ENCODE results near the gene SLC39A7. TPM values are rescaled to one million over a fixed set of nuclear protein-coding genes. Genes with fewer than 3 reads are reported as not detected.

The SLC39A7 gene
- total RNA-seq, 2 donors from 2014 or later = 170 to 212 TPM

GRCh38 chr6:33251395-33252012 is 50.8 kb downstream of the SLC39A7 start:
- Histone ChIP-seq H3K9me3 (no peaks in the 10 kb centered on the region), H3K9ac (ENCODE audit: low read depth in 2 of 2, low read length in 2 of 2) (no peak overlapping the region)

GRCh38 chr6:33252759-33253158 is 52.1 kb downstream of the SLC39A7 start:
- Histone ChIP-seq H3K9me3 (no peaks in the 10 kb centered on the region), H3K4me1 (peaks cover 5% of the 10 kb centered on the region), H3K9ac (ENCODE audit: low read depth in 2 of 2, low read length in 2 of 2) (no peak overlapping the region), H3K27me3 (no peaks in the 10 kb centered on the region), H3K27ac (no peak overlapping the region), H3K4me3 (no peak overlapping the region), H3K36me3 (no peaks in the 10 kb centered on the region)
- intact Hi-C loops (cut with DNase I) = no loop called here
- no peak for DNase-seq
- TF ChIP-seq, protein P1, sequence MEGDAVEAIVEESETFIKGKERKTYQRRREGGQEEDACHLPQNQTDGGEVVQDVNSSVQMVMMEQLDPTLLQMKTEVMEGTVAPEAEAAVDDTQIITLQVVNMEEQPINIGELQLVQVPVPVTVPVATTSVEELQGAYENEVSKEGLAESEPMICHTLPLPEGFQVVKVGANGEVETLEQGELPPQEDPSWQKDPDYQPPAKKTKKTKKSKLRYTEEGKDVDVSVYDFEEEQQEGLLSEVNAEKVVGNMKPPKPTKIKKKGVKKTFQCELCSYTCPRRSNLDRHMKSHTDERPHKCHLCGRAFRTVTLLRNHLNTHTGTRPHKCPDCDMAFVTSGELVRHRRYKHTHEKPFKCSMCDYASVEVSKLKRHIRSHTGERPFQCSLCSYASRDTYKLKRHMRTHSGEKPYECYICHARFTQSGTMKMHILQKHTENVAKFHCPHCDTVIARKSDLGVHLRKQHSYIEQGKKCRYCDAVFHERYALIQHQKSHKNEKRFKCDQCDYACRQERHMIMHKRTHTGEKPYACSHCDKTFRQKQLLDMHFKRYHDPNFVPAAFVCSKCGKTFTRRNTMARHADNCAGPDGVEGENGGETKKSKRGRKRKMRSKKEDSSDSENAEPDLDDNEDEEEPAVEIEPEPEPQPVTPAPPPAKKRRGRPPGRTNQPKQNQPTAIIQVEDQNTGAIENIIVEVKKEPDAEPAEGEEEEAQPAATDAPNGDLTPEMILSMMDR (IDR thresholded peaks at IDR 0.05) = no peak

More at GRCh38 chr6:33251395-33252012, 50.8 kb downstream of the SLC39A7 start:
- intact Hi-C loops (cut with DNase I) = no loop called here
- H3K27me3 ChIP-seq = no peaks in the 10 kb centered on the region
- H3K36me3 ChIP-seq = no peaks in the 10 kb centered on the region
- H3K4me1 ChIP-seq = peaks cover 5% of the 10 kb centered on the region
- H3K4me3 ChIP-seq = no peak overlapping the region
- TF ChIP-seq, protein P1 (IDR thresholded peaks at IDR 0.05) = no peak
- H3K27ac ChIP-seq = no peak overlapping the region
- DNase-seq = no peak

Small RNAs within 50 kb of the gene (microRNA-seq; reads per million reads assigned to microRNA genes)
- gene MIR219A1 = 3.3 reads per million

Other genes with a start within 250 kb of the SLC39A7 start
- gene HLA-DMA, start 247.8 kb upstream of the SLC39A7 start, total RNA-seq = 10 to 100 TPM; 14.5 to 26.1 TPM
- gene BRD2, start 232.3 kb upstream of the SLC39A7 start, total RNA-seq = 100 to 1,000 TPM; 149 to 167 TPM
- gene HLA-DOA, start 191.3 kb upstream of the SLC39A7 start, total RNA-seq = 1 to 10 TPM; 1.6 to 4.3 TPM
- 10 to 100 TPM; 18.7 to 58.7 TPM for gene HLA-DPA1, start 127.2 kb upstream of the SLC39A7 start, total RNA-seq
- 10 to 100 TPM; 21.3 to 53.5 TPM for gene HLA-DPB1, start 124.9 kb upstream of the SLC39A7 start, total RNA-seq
- under 1 TPM; 0.13 to 0.44 TPM for gene COL11A2, start 8.4 kb upstream of the SLC39A7 start, total RNA-seq
- 10 to 100 TPM; 33.4 to 36.3 TPM for gene RXRB, start 202 bp upstream of the SLC39A7 start, total RNA-seq
- gene HSD17B8, start 3.8 kb downstream of the SLC39A7 start, total RNA-seq = 10 to 100 TPM; 13.0 to 23.7 TPM
- gene RING1, start 7.6 kb downstream of the SLC39A7 start, total RNA-seq = 10 to 100 TPM; 24.8 to 30.9 TPM
- gene VPS52, start 71.0 kb downstream of the SLC39A7 start, total RNA-seq = 10 to 100 TPM; 48.4 to 73.2 TPM
- 1,000 to 10,000 TPM; 1,996 to 2,041 TPM for gene RPS18, start 71.2 kb downstream of the SLC39A7 start, total RNA-seq
- gene B3GALT4, start 76.3 kb downstream of the SLC39A7 start, total RNA-seq = 10 to 100 TPM; 22.0 to 26.4 TPM
- gene WDR46, start 88.4 kb downstream of the SLC39A7 start, total RNA-seq = 10 to 100 TPM; 25.7 to 51.7 TPM
- gene PFDN6, start 88.7 kb downstream of the SLC39A7 start, total RNA-seq = 10 to 100 TPM; 36.5 to 77.0 TPM
- gene RGL2, start 98.1 kb downstream of the SLC39A7 start, total RNA-seq = 10 to 100 TPM; 29.9 to 34.7 TPM
- 100 to 1,000 TPM; 204 to 235 TPM for gene TAPBP, start 113.2 kb downstream of the SLC39A7 start, total RNA-seq
- 10 to 100 TPM; 12.4 to 16.9 TPM for gene ZBTB22, start 116.9 kb downstream of the SLC39A7 start, total RNA-seq
- gene DAXX, start 122.1 kb downstream of the SLC39A7 start, total RNA-seq = 10 to 100 TPM; 38.7 to 46.7 TPM
- gene KIFC1, start 191.0 kb downstream of the SLC39A7 start, total RNA-seq = 10 to 100 TPM; 15.8 to 74.6 TPM
- gene PHF1, start 210.1 kb downstream of the SLC39A7 start, total RNA-seq = 10 to 100 TPM; 21.9 to 39.5 TPM
- gene CUTA, start 217.2 kb downstream of the SLC39A7 start, total RNA-seq = 100 to 1,000 TPM; 145 to 172 TPM
- gene SYNGAP1, start 219.2 kb downstream of the SLC39A7 start, total RNA-seq = 10 to 100 TPM in 1 of 2 donors, 1 to 10 TPM in 1; 5.3 to 10.4 TPM